Heart left ventricle (tissue), 16 donors: ENCODE results near the gene CHEK1. TPM values are rescaled to one million over a fixed set of nuclear protein-coding genes. Genes with fewer than 3 reads are reported as not detected.

ENCODE experiments used
- ATAC-seq, 4 donors: fragments of 200-7000 bp; cut with Tn5 transposase; one replicate each; pipeline ENCODE4 v1.9.1; 2020 to 2022; ENCODE audit warnings: moderate library complexity in 4 of 4, mild to moderate bottlenecking in 3 of 4, moderate number of reproducible peaks in 1 of 4
- DNase-seq, 5 donors: peaks; one replicate each; pipeline ENCODE4 v3.0.0-alpha.2; 2020
- H3K27ac ChIP-seq, 12 donors: fragments of 200-600 bp; sonication (generic) in 4 of 12; one replicate each; pipeline versions ENCODE4 v1.5.0 to v1.8.0; 2016 to 2022; ENCODE audit warnings: mild to moderate bottlenecking in 2 of 12
- H3K27me3 ChIP-seq, 9 donors: fragments of 200-600 bp; sonication (generic) in 2 of 9; one replicate each; pipeline versions ENCODE4 v1.5.1 to v1.8.0; 2016 to 2022; ENCODE audit warnings: mild to moderate bottlenecking in 3 of 9
- H3K36me3 ChIP-seq, 9 donors: fragments of 200-600 bp; sonication (generic) in 2 of 9; one replicate each; pipeline versions ENCODE4 v1.5.0 to v1.8.0; 2018 to 2022; ENCODE audit warnings: mild to moderate bottlenecking in 2 of 9
- H3K4me1 ChIP-seq, 12 donors: fragments of 200-600 bp; sonication (generic) in 4 of 12; one replicate each; pipeline versions ENCODE4 v1.5.0 to v1.8.0; 2016 to 2022; ENCODE audit warnings: mild to moderate bottlenecking in 3 of 12
- H3K4me3 ChIP-seq, 12 donors: fragments of 200-600 bp; sonication (generic) in 4 of 12; one replicate each; pipeline versions ENCODE4 v1.5.0 to v1.8.0; 2017 to 2022; ENCODE audit warnings: mild to moderate bottlenecking in 9 of 12, moderate library complexity in 4 of 12
- H3K9me3 ChIP-seq, 12 donors: fragments of 200-600 bp; sonication (generic) in 4 of 12; one replicate each; pipeline versions ENCODE4 v1.5.0 to v1.8.0; 2016 to 2022; ENCODE audit warnings: mild to moderate bottlenecking in 1 of 12
- POLR2A ChIP-seq, 2 donors: fragments of 450-650 bp; IDR thresholded peaks; one replicate each; pipeline ENCODE4 v1.6.1; 2017; ENCODE audit warnings: antibody characterized with exemption in 2 of 2, mild to moderate bottlenecking in 2 of 2, moderate library complexity in 2 of 2
- WGBS, 4 donors: extraction: QIAGEN DNeasy Blood & Tissue Kit in 2 of 4; methylation state at CpG; one replicate each; pipeline versions ENCODE4 v1.1.5 to v1.1.7; 2013 to 2018; 5-methylcytosine and 5-hydroxymethylcytosine counted together
- intact Hi-C, 10 donors: fragments of 100-400 bp; cut with DNase I; formaldehyde crosslinking; loops; one replicate each; pipeline versions ENCODE4 v1.11.1 to v1.14.2; 2022
- polyA plus RNA-seq, 2 donors: library from polyadenylated mRNA; stranded (reverse); fragments of 200-250 nt; gene quantifications; one replicate each; pipeline ENCODE4 v1.2.3, GENCODE V29; 2013
- total RNA-seq, 9 donors: library from RNA; depleted of rRNA in 2 of 9; stranded (reverse); fragments of >200 nt in 2 of 9; fragmentation: NEBNext Ultra II Directional in 3 of 9; extraction: Animal tissue kit (Norgen Biotek cat#: 25700) in 3 of 9; gene quantifications; one replicate each; pipeline versions ENCODE4 v1.1.0 to v1.2.4, GENCODE V29; 2016 to 2023
- TF ChIP-seq, protein P1 (sequence below), 12 donors: fragments of 200-600 bp; sonication (generic) in 4 of 12; IDR thresholded peaks; one replicate each; pipeline versions ENCODE4 v1.5.0 to v1.8.0; 2018 to 2022; ENCODE audit warnings: antibody characterized with exemption in 12 of 12, mild to moderate bottlenecking in 5 of 12
- donor health status: ischemic (EF 13 %, LVEDD 7.1; RV severe dilation, severe dysfunction).
- donor health status: healthy with polysubstance abuse.
- donor health status: DM: no; HTN: yes; CAD: no.
- donor health status: DM: no; HTN: no; CAD: no.
- donor health status: ischemic (EF 25% LVEDD 6.9; RV normal size, moderate dysfunction).
- donor health status: ischemic (EF 25% LVEDD 5.7; RV mildly dilated, moderate dysfunction).
- donor health status: healthy.
- donor health status: DM: yes; HTN: yes; CAD: no.
- donor health status: ischemic (EF 35%, LVEDD 5.7; RV mildly dilated, moderate dysfunction).
- donor health status: nonischemic (EF 11% LVEDD 7.7; RV severe dilation, severe dysfunction).
- donor health status: DM: yes; HTN: yes; CAD: no.
- donor health status: PGD.
- donor health status: ischemic (EF 29% LVEDD 5.4; RV normal size, mild dysfunction).
- donor health status: nonischemic (EF 23%, LVEDD 6.1; RV moderate dilation, normal function).

CHEK1 gene
- total and polyA plus RNA-seq, 11 donors: 0.50 to 6.2 (median 1.2) TPM

DNA sequence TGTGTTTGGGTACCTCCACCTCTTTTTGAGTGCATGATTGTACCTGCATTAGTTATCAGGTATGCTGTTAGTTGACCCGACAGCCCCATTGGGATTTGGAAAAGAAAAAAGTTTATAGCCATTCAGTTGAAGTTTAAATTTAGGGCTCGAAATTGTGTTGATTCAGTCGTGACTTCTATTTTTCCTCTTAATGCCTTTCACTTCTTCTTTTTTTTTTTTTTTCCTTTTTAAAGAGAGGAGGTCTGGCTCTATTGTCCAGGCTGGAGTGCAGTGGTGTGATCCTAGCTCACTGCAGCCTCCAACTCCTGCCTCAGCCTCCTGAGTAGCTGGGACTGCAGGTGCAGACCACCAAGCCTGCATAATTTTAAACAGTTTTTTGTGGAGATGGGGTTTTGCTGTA is 30.0 kb upstream of the CHEK1 start:
- WGBS, 4 donors: 61 to 84% (median 77%) methylated on average over 3 of the region's 3 CpGs
- Histone ChIP-seq H3K4me3 (peak overlapping the region in 1 of 12 donors; percentile 19), H3K27me3 (no peaks in the 10 kb centered on the region), H3K36me3 (peaks cover 0 to 45% (median 33%) of the 10 kb centered on the region in 9 donors), H3K27ac (no peak overlapping the region), H3K9me3 (no peaks in the 10 kb centered on the region), H3K4me1 (peaks cover 0 to 38% (median 19%) of the 10 kb centered on the region in 12 donors)
- intact Hi-C loops: loop anchor here in 2 of 10 donors (5.0 kb wide), 1 partner anchor 32 kb away; the partner anchor contains the start of gene CHEK1 (in 2 of the 2)
- DNase-seq: no peak
- TF ChIP-seq, protein P1, sequence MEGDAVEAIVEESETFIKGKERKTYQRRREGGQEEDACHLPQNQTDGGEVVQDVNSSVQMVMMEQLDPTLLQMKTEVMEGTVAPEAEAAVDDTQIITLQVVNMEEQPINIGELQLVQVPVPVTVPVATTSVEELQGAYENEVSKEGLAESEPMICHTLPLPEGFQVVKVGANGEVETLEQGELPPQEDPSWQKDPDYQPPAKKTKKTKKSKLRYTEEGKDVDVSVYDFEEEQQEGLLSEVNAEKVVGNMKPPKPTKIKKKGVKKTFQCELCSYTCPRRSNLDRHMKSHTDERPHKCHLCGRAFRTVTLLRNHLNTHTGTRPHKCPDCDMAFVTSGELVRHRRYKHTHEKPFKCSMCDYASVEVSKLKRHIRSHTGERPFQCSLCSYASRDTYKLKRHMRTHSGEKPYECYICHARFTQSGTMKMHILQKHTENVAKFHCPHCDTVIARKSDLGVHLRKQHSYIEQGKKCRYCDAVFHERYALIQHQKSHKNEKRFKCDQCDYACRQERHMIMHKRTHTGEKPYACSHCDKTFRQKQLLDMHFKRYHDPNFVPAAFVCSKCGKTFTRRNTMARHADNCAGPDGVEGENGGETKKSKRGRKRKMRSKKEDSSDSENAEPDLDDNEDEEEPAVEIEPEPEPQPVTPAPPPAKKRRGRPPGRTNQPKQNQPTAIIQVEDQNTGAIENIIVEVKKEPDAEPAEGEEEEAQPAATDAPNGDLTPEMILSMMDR (IDR thresholded peaks at IDR 0.05): no peak
- TF ChIP-seq POLR2A (IDR thresholded peaks at IDR 0.05): no peak
- no peak for ATAC-seq

DNA sequence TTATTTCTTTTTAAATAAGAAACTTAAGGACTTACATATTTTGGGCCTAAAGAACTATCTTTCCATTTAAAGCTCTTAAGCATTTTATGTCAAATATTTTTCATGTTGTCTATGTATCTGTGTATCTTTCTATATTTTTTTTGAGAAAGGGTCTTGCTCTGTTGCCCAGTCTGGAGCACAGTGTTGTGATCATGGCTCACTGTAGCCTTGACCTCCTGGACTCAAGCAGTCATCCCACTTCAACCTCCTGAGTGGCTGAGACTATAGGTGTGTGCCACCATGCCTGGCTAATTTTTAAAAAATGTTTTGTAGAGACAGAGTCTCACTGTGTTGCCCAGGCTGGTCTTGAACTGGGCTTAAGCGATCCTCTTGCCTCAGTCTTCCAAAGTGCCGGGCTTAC is 24.3 kb upstream of the CHEK1 start:
- 85 to 99% (median 98%) methylated on average over 2 of the region's 2 CpGs for WGBS, 4 donors
- Histone ChIP-seq H3K4me3 (no peak overlapping the region), H3K4me1 (peaks cover 0 to 4% (median 0%) of the 10 kb centered on the region in 12 donors), H3K9me3 (no peaks in the 10 kb centered on the region), H3K36me3 (peaks cover 0 to 100% (median 89%) of the 10 kb centered on the region in 9 donors), H3K27me3 (no peaks in the 10 kb centered on the region), H3K27ac (no peak overlapping the region)
- DNase-seq: no peak
- no peak for TF ChIP-seq POLR2A (IDR thresholded peaks at IDR 0.05)
- no peak for ATAC-seq
- intact Hi-C loops: no loop called here

DNA sequence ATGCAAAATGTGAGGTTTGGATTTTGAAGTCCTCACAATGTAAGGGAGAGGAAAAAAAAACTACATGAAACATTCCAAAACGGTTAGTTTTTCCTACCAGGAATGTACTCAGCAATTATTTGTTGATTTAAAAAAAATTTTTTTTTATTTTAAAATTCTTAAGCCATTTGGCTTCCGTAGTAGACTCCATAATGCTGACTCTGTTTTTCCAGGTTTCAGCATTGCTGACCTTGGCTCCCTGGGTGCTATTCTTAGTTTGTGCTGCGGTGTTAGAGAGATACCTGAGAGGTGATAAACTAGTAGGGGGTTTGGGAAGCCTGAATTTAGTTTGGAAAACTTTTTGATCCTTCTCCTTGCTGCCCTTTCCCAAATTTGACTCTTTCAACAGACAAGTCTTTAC is 21.8 kb upstream of the CHEK1 start:
- intact Hi-C loops: no loop called here

DNA sequence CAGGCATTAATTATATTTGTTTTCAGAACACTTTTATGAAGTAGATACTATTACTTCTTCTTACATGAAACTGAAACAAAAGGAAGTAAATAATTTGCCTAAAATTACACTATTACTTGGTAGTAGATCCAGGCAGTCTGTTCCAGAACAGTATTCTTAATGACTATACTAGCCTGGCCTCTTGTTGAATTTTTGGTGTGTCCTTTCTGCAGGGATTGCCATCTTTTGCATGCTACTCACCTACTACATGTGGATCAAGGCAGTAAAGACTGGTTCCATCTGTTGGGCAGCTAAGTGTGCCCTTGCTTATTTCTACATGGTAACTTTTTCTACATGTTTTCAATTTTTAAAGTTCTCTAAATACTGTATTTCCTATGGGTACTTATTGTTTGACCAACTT is 19.5 kb upstream of the CHEK1 start:
- H3K9me3 ChIP-seq: no peaks in the 10 kb centered on the region
- peaks cover 0 to 100% (median 99%) of the 10 kb centered on the region in 9 donors for H3K36me3 ChIP-seq
- ATAC-seq (no peak), DNase-seq (no peak)
- no peak for TF ChIP-seq POLR2A (IDR thresholded peaks at IDR 0.05)
- TF ChIP-seq, protein P1 (IDR thresholded peaks at IDR 0.05): no peak
- H3K27me3 ChIP-seq: no peaks in the 10 kb centered on the region
- H3K4me3 ChIP-seq: no peak overlapping the region
- H3K27ac ChIP-seq: no peak overlapping the region
- intact Hi-C loops: no loop called here
- peaks cover 0 to 4% (median 0%) of the 10 kb centered on the region in 12 donors for H3K4me1 ChIP-seq

More for the DNA sequence above, 21.8 kb upstream of the CHEK1 start:
- ATAC-seq (peak in 1 of 4 donors; percentile 67), DNase-seq (no peak)
- Histone ChIP-seq H3K27ac (peak overlapping the region in 1 of 12 donors; percentile 8), H3K4me3 (no peak overlapping the region), H3K36me3 (peaks cover 0 to 100% (median 99%) of the 10 kb centered on the region in 9 donors), H3K4me1 (peaks cover 0 to 4% (median 0%) of the 10 kb centered on the region in 12 donors), H3K27me3 (no peaks in the 10 kb centered on the region), H3K9me3 (no peaks in the 10 kb centered on the region)
- WGBS, 4 donors: 70 to 75% (median 72%) methylated on average over 3 of the region's 3 CpGs
- TF ChIP-seq POLR2A (IDR thresholded peaks at IDR 0.05): no peak
- TF ChIP-seq, protein P1 (IDR thresholded peaks at IDR 0.05): no peak

DNA sequence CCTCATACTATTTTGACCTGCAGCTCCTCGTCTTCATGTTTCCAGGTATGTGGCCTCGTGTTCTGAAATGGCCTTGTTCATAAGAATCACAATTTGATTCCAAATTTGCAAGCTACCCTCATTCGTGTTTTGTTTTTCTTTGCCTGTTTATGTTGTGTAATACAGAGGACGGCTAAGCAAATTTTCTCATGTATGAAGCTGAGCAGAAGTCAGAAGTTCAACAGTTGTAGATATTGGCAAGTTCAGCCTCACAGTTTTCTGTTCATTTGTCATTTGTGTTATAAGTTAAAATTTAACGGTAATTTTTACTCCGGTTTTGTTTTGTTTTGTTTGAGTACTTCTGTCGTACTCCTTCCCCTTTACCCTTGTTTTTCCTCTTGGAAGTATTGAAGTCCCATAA is 15.4 kb upstream of the CHEK1 start:
- intact Hi-C loops: no loop called here

More for the DNA sequence above, 15.4 kb upstream of the CHEK1 start:
- Histone ChIP-seq H3K36me3 (peaks cover 0 to 100% (median 100%) of the 10 kb centered on the region in 9 donors), H3K4me3 (no peak overlapping the region), H3K9me3 (no peaks in the 10 kb centered on the region), H3K27me3 (no peaks in the 10 kb centered on the region), H3K4me1 (no peaks in the 10 kb centered on the region), H3K27ac (no peak overlapping the region)
- ATAC-seq: no peak
- 83 to 94% (median 87%) methylated on average over 7 of the region's 7 CpGs for WGBS, 4 donors
- DNase-seq: no peak
- TF ChIP-seq, protein P1 (IDR thresholded peaks at IDR 0.05): no peak
- TF ChIP-seq POLR2A (IDR thresholded peaks at IDR 0.05): no peak
